Erythroblast (primary cell): ENCODE results near the gene MRPS5.

Source experiments
- DNase-seq, 2 experiments: peaks; one replicate each; lab custom pipeline; 2025; lab: John Stamatoyannopoulos, UW
- GATA1 ChIP-seq: IDR thresholded peaks from 2 replicates; pipeline ENCODE4 v1.6.1; 2011; ENCODE audit warnings: low read depth, mild to moderate bottlenecking, control low read depth, low read length, moderate library complexity
- POLR2A ChIP-seq: IDR thresholded peaks from 2 replicates; pipeline ENCODE4 v1.6.1; 2011; ENCODE audit warnings: mild to moderate bottlenecking, low read length

Gene MRPS5

DNA sequence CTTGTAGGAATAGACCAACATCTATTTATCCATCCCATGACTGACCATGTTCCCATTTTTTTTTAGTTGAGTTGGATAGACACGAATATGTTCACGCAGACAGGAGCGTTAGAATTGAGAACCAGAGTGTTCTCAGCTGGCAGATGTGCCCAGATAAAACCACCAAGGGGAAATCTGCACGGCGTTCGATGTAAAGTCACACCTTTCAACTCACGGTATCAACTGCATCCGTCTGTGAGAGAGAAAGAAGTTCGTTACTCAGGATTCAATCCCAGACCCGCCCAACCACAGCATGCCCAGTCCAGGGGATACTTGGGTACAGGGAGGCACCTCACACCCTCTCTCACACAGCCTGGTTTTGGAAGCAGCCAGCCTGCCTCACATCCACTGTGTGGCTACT is 70.0 kb downstream of the MRPS5 start:
- no peak for DNase-seq
- no peak for TF ChIP-seq GATA1
- no peak for TF ChIP-seq POLR2A

GRCh38 chr2:95050385-95051300 is 71.0 kb downstream of the MRPS5 start:
- no peak for DNase-seq

DNA sequence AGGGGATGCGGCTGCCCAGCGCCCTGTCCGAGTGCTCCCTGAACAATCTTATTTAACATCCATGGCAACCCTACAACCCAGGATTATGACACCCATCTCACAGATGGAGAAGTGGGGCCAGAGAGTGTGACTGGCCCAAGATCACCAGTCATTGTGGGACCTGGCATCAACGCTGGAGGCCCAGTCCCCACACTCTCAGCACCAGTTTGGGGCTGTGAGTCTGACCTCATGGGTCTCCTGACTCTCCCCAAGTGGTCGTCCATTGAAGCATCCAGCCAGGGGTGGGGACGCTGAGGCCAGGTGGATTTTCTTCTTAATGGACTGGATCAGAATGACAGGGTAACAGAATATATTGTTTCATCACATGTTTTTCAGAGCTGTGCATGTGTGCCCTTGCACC is 71.6 kb downstream of the MRPS5 start:
- no peak for DNase-seq
- TF ChIP-seq POLR2A, result no peak
- no peak for TF ChIP-seq GATA1

More at GRCh38 chr2:95050385-95051300, 71.0 kb downstream of the MRPS5 start:
- TF ChIP-seq POLR2A (no peak), GATA1 (no peak)

DNA sequence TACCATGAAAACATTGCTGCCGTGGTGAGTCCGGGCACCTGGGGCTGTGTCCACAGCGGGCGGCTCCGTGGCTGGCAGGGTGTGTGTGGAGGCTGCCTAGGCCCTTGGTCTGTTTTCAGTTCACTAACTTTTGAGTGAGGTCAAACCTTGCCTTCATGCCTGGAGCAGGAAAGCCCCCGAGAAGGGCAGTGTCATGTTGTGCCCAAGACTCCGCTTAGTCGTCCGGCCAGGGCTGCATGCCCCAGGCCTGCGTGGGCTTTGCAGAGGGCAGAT is 72.0 kb downstream of the MRPS5 start:
- TF ChIP-seq POLR2A (no peak), GATA1 (no peak)
- no peak for DNase-seq

DNA sequence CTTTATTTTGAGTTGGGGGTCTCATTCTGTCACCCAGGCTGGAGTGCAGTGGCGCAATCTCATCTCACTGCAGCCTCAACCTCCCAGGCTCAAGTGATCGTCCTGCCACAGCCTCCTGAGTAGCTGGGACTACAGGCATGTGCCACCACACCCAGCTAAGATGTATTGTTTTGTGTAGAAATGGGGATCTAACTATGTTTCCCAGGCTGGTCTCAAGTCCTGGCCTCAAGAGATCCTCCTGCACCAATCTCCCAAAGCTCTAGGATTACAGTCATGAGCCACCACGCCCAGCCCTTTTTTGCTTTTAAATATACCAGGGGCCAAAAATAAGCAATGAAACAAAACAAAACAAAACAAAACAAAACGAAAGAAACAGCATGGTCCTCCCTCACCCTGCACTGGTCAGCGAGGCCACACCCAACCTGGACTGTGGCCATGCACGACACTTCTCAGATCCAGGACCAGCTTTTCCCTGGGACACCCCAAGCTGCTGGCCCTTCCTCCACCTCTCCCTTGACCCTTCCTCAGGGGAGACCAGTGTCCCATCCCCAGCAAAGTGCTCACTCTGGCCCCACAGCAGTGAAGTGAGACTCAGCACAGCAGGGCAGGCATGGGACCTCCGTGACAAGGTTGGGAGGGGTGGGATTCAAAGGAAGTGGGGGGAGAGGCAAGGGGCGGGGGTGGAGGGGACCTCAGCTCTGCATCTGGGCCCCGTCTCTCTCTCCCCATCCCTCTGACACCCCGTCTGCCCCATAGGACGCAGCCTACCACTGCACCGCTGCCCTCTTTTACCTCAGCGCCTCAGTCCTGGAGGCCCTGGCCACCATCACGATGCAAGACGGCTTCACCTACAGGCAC is 72.6 kb downstream of the MRPS5 start:
- TF ChIP-seq GATA1, result no peak
- TF ChIP-seq POLR2A, result no peak
- DNase-seq, result no peak

GRCh38 chr2:95047629-95048510 is 73.7 kb downstream of the MRPS5 start:
- no peak for DNase-seq

DNA sequence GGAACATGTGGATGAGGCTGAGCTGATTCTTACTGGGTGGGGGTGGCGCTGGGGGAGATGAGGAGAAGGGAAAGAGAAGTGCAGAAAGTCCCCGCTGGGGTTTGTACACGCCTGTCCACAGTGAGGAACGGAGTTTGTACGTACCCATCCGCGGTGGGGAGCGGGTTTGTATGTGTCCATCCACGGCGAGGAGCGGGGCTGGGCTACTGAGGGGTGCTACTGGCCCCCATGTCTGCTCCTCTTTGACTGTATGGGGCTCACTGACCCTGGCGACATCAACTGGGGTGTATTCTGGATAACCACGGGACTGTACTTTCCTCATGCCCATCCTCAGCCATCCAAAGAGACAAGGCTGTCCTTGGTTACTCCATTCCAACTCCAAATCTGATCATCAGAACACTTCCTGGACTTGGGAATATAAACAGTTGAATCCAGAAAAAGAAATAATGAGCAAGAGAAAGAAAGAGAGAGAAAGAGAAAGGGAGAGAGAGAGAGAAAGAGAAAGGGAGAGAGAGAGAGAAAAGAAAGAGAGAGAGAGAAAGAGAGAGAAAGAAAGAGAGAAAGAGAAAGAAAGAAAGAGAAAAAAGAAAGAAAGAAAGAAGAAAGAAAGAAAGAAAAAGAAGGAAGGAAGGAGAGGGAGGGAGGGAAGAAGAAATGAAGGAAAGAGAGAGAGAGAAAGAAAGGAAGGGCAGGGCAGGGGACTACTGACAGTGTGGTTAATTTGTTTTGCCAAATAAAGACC is 75.1 kb downstream of the MRPS5 start:
- no peak for DNase-seq
- TF ChIP-seq GATA1, result no peak
- TF ChIP-seq POLR2A, result no peak

More at GRCh38 chr2:95047629-95048510, 73.7 kb downstream of the MRPS5 start:
- no peak for TF ChIP-seq GATA1
- TF ChIP-seq POLR2A, result no peak

- TF ChIP-seq GATA1, result no peak
- TF ChIP-seq POLR2A, result no peak
- no peak for DNase-seq
Observed at GRCh38 chr2:95044601-95045000, 77.0 kb downstream of the MRPS5 start.

GRCh38 chr2:95043300-95044093 is 78.1 kb downstream of the MRPS5 start:
- TF ChIP-seq POLR2A (no peak), GATA1 (no peak)
- DNase-seq, result no peak

- no peak for DNase-seq
- no peak for TF ChIP-seq POLR2A
- TF ChIP-seq GATA1, result no peak
Observed at GRCh38 chr2:95042472-95043271, 78.9 kb downstream of the MRPS5 start.

DNA sequence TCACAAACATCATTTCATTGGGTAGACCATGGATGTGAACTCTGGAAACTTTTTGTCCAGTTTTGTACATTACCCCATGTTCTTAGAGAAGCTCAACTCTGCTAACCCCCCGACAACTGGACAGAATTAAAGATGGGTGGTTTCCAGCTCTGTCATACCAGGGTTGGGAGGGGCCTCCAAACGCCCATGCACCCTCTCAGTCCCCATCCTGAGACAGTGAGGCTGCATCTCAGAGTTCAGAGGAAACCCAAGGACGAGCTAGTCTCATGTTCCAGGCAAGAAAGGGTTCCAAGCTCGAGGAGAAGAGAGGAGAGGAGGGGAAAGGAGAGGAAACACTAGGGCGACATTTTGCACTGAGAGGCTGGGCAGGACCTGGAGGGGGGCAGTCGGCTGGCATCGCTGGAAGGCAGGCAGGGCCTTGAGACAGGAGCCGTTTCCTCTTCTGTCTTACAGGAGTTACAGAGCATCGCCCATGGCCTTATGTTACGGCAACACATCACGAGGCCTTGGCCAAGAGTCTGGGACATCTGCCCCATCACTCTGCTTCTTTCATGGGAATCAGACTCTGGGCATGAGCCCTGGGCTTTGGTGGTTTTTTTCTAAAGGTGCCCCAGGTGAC is 79.7 kb downstream of the MRPS5 start:
- DNase-seq, result no peak
- TF ChIP-seq GATA1 (no peak), POLR2A (no peak)
